ENCODE measurements around the gene UQCRHL. TPM values are rescaled to one million over a fixed set of nuclear protein-coding genes. Genes with fewer than 3 reads are reported as not detected.

UQCRHL gene
- total and polyA plus RNA-seq, 3 donors from 2014 or later = 1.5 to 2.5 (median 2.0) TPM

GRCh38 chr1:15764890-15765289 is 42.6 kb downstream of the UQCRHL start:
- Histone ChIP-seq H3K9me3 (no peaks in the 10 kb centered on the region), H3K4me1 (peaks cover 18% of the 10 kb centered on the region), H3K4me3 (no peak overlapping the region), H3K36me3 (ENCODE audit: low read depth, missing control alignments) (no peaks in the 10 kb centered on the region), H3K27ac (no peak overlapping the region), H3K27me3 (no peaks in the 10 kb centered on the region)
- no peak for DNase-seq
- TF ChIP-seq POLR2A (IDR thresholded peaks at IDR 0.05) = no peak
- TF ChIP-seq, protein P1, sequence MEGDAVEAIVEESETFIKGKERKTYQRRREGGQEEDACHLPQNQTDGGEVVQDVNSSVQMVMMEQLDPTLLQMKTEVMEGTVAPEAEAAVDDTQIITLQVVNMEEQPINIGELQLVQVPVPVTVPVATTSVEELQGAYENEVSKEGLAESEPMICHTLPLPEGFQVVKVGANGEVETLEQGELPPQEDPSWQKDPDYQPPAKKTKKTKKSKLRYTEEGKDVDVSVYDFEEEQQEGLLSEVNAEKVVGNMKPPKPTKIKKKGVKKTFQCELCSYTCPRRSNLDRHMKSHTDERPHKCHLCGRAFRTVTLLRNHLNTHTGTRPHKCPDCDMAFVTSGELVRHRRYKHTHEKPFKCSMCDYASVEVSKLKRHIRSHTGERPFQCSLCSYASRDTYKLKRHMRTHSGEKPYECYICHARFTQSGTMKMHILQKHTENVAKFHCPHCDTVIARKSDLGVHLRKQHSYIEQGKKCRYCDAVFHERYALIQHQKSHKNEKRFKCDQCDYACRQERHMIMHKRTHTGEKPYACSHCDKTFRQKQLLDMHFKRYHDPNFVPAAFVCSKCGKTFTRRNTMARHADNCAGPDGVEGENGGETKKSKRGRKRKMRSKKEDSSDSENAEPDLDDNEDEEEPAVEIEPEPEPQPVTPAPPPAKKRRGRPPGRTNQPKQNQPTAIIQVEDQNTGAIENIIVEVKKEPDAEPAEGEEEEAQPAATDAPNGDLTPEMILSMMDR (IDR thresholded peaks at IDR 0.05) = no peak
- 85 to 90% methylated on average over 15 of the region's 15 CpGs for WGBS, 2 donors
- intact Hi-C loops (cut with DNase I; ENCODE audit: low total_unique reads) = no loop called here

GRCh38 chr1:15764269-15764764 is 43.1 kb downstream of the UQCRHL start:
- no peak for TF ChIP-seq POLR2A (IDR thresholded peaks at IDR 0.05)
- TF ChIP-seq, protein P1 (IDR thresholded peaks at IDR 0.05) = no peak
- DNase-seq = no peak
- Histone ChIP-seq H3K27ac (no peak overlapping the region), H3K4me1 (peaks cover 18% of the 10 kb centered on the region), H3K27me3 (no peaks in the 10 kb centered on the region), H3K36me3 (ENCODE audit: low read depth, missing control alignments) (no peaks in the 10 kb centered on the region), H3K9me3 (no peaks in the 10 kb centered on the region), H3K4me3 (no peak overlapping the region)
- WGBS, 2 donors = 68 to 72% methylated on average over 10 of the region's 10 CpGs
- intact Hi-C loops (cut with DNase I; ENCODE audit: low total_unique reads) = no loop called here

DNA sequence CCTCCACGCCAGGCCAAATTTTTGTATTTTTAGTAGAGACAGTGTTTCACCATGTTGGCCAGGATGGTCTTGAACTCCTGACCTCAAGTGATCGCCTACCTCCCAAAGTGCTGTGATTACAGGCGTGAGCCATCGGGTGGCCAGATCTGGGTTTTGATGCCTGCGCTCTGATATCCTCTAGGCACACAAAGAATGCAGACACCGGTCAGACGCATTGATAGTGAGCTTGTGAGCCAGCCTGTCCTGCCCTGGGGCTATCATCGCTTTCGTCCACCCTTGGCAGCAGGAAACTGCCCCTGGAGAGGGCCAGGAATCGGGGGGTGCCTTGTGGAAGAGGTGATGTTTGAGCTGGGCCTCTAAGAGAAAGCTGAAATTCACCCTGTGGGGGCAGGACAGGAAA is 44.9 kb downstream of the UQCRHL start:
- intact Hi-C loops (cut with DNase I; ENCODE audit: low total_unique reads) = no loop called here
- H3K27ac ChIP-seq = peak overlapping the region; percentile 15 to 24
- TF ChIP-seq POLR2A (IDR thresholded peaks at IDR 0.05) = no peak
- TF ChIP-seq, protein P1 (IDR thresholded peaks at IDR 0.05) = no peak
- peaks cover 24% of the 10 kb centered on the region for H3K4me1 ChIP-seq
- H3K9me3 ChIP-seq = no peaks in the 10 kb centered on the region
- no peak overlapping the region for H3K4me3 ChIP-seq
- H3K27me3 ChIP-seq = no peaks in the 10 kb centered on the region
- WGBS, 2 donors = 59 to 76% methylated on average over 10 of the region's 10 CpGs
- no peak for DNase-seq
- no peaks in the 10 kb centered on the region for H3K36me3 ChIP-seq (ENCODE audit: low read depth, missing control alignments)

GRCh38 chr1:15761366-15762128 is 45.9 kb downstream of the UQCRHL start:
- H3K4me3 ChIP-seq = no peak overlapping the region
- intact Hi-C loops (cut with DNase I; ENCODE audit: low total_unique reads) = no loop called here
- DNase-seq = no peak
- 34 to 45% methylated on average over 8 of the region's 8 CpGs for WGBS, 2 donors
- H3K27ac ChIP-seq = peak overlapping the region; percentile 89 to 93
- no peaks in the 10 kb centered on the region for H3K27me3 ChIP-seq
- H3K36me3 ChIP-seq (ENCODE audit: low read depth, missing control alignments) = no peaks in the 10 kb centered on the region
- H3K4me1 ChIP-seq = peaks cover 32% of the 10 kb centered on the region
- no peaks in the 10 kb centered on the region for H3K9me3 ChIP-seq
- TF ChIP-seq, protein P1 (IDR thresholded peaks at IDR 0.05) = no peak
- no peak for TF ChIP-seq POLR2A (IDR thresholded peaks at IDR 0.05)
